ES-I3 (cell line): ENCODE data around the gene RRH.
"Not testable (repeated sequence)": the region's sequence is repeated elsewhere in the genome, so short reads cannot be mapped to it uniquely, and the experiment has no call there.

Experiments used
- H3K36me3 ChIP-seq: 2 replicates; pipeline ENCODE4 v1.6.1; 2013; ENCODE audit warnings: mild to moderate bottlenecking, low read length, control low read depth, moderate library complexity; ENCODE audit not compliant: insufficient read depth
- H3K4me1 ChIP-seq: 2 replicates; pipeline ENCODE4 v1.6.1; 2013; ENCODE audit warnings: mild to moderate bottlenecking, control low read depth, low read length; ENCODE audit not compliant: insufficient read depth
- H3K9ac ChIP-seq: 2 replicates; pipeline ENCODE4 v1.6.1; 2013; ENCODE audit warnings: low read depth, mild to moderate bottlenecking, low read length, moderate library complexity
- H3K9me3 ChIP-seq: 2 replicates; pipeline ENCODE4 v1.6.1; 2013; ENCODE audit warnings: mild to moderate bottlenecking, low read length, moderate library complexity; ENCODE audit not compliant: control insufficient read depth, insufficient read depth

Gene RRH

DNA sequence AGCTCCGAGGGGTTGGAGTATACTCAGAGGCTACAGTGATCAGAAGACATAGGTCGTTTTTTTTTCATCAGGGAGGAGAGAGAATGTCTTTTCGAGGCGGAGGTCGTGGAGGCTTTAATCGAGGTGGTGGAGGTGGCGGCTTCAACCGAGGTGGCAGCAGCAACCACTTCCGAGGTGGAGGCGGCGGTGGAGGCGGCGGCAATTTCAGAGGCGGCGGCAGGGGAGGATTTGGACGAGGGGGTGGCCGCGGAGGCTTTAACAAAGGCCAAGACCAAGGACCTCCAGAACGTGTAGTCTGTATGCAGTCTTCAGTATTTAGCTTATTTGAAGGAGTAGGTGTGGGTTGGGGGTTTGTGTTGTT is 11.7 kb upstream of the RRH start:
- H3K9me3 ChIP-seq = no peaks in the 10 kb centered on the region
- no peaks in the 10 kb centered on the region for H3K36me3 ChIP-seq
- peaks cover 5% of the 10 kb centered on the region; the same call in 1 of the 2 replicates for H3K4me1 ChIP-seq

GRCh38 chr4:109816894-109817293 is 10.9 kb upstream of the RRH start:
- no peaks in the 10 kb centered on the region for H3K9me3 ChIP-seq
- H3K36me3 ChIP-seq = no peaks in the 10 kb centered on the region
- peak overlapping the region; percentile 93 for H3K9ac ChIP-seq
- peaks cover 5% of the 10 kb centered on the region; the same call in 1 of the 2 replicates for H3K4me1 ChIP-seq

More for the DNA sequence above, 11.7 kb upstream of the RRH start:
- H3K9ac ChIP-seq = peak overlapping the region; percentile 93

DNA sequence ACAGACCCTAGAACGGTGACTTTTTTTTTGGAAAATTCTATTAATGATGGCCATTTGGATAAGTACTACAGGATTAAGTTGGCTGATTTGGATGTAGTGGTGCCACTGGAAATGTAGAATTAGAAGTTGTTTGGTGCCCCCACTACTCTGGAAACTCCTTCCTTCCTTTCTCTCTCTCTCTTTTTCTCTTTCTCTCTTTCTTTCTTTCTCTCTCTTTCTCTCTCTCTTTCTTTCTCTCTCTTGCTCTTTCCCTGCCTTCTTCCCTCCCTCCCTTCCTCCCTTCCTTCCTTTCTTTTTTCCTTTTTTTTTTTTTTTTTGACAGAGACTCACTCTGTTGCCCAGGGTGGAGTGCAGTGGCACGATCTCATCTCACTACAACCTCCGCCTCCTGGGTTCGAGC is 9.5 kb upstream of the RRH start:
- Histone ChIP-seq H3K9ac (no peak overlapping the region), H3K9me3 (no peaks in the 10 kb centered on the region), H3K4me1 (peaks cover 5% of the 10 kb centered on the region; the same call in 1 of the 2 replicates), H3K36me3 (peaks cover 5% of the 10 kb centered on the region; the same call in 1 of the 2 replicates)

GRCh38 chr4:109820563-109820962 is 7.2 kb upstream of the RRH start:
- H3K9ac ChIP-seq = no peak overlapping the region
- peaks cover 5% of the 10 kb centered on the region; the same call in 1 of the 2 replicates for H3K4me1 ChIP-seq
- H3K36me3 ChIP-seq = peaks cover 5% of the 10 kb centered on the region; the same call in 1 of the 2 replicates
- H3K9me3 ChIP-seq = no peaks in the 10 kb centered on the region

- H3K9ac ChIP-seq = no peak overlapping the region
- H3K36me3 ChIP-seq = peaks cover 5% of the 10 kb centered on the region; the same call in 1 of the 2 replicates
- peaks cover 5% of the 10 kb centered on the region; the same call in 1 of the 2 replicates for H3K4me1 ChIP-seq
- no peaks in the 10 kb centered on the region for H3K9me3 ChIP-seq
Measured at GRCh38 chr4:109821185-109821584, 6.6 kb upstream of the RRH start.

GRCh38 chr4:109826719-109827118 is 1.1 kb upstream of the RRH start:
- no peak overlapping the region for H3K9ac ChIP-seq
- H3K4me1 ChIP-seq = no peaks in the 10 kb centered on the region
- no peaks in the 10 kb centered on the region for H3K9me3 ChIP-seq
- peaks cover 5% of the 10 kb centered on the region; the same call in 1 of the 2 replicates for H3K36me3 ChIP-seq

GRCh38 chr4:109833756-109834155 is 6.0 kb downstream of the RRH start:
- Histone ChIP-seq H3K9me3 (no peaks in the 10 kb centered on the region), H3K36me3 (no peaks in the 10 kb centered on the region), H3K9ac (no peak overlapping the region), H3K4me1 (no peaks in the 10 kb centered on the region)

GRCh38 chr4:109836985-109837384 is 9.2 kb downstream of the RRH start:
- Histone ChIP-seq H3K4me1 (no peaks in the 10 kb centered on the region), H3K36me3 (no peaks in the 10 kb centered on the region), H3K9me3 (no peaks in the 10 kb centered on the region)

DNA sequence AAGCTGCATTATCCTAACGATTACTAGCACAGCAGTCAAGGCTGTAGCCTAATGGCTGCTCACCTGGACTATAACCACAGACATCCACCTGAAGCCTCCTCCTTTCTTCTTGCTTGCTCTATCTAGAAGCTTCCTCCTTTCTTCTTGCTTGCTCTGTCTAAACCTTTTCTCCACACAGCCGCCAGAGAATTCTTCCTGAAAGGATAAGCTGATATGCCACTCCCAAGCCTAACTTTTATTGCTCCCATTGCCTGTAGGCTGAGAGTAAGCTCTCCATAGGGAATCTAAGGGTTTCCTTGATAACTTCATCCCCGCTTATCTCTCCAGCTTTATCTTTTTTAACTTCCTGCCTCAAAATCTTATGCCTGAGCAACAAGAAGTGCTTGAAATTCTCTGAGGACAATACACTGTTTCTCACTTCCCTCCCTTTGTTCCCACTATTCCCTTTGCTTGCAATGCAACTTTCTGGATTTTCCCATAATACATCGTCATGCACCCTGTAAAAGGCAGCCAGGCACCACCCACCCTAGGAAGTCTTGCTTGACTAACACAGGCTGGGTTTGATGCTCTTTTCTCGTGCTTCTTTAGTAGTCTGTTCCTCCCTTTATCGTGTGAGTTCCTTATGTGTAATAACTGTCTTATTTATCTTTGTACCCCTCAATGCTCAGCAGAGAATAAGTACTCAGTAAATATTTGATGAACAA is 18.8 kb downstream of the RRH start:
- no peaks in the 10 kb centered on the region for H3K9me3 ChIP-seq
- H3K9ac ChIP-seq = no peak overlapping the region
- H3K36me3 ChIP-seq = no peaks in the 10 kb centered on the region
- H3K4me1 ChIP-seq = no peaks in the 10 kb centered on the region

More at GRCh38 chr4:109836985-109837384, 9.2 kb downstream of the RRH start:
- no peak overlapping the region for H3K9ac ChIP-seq

DNA sequence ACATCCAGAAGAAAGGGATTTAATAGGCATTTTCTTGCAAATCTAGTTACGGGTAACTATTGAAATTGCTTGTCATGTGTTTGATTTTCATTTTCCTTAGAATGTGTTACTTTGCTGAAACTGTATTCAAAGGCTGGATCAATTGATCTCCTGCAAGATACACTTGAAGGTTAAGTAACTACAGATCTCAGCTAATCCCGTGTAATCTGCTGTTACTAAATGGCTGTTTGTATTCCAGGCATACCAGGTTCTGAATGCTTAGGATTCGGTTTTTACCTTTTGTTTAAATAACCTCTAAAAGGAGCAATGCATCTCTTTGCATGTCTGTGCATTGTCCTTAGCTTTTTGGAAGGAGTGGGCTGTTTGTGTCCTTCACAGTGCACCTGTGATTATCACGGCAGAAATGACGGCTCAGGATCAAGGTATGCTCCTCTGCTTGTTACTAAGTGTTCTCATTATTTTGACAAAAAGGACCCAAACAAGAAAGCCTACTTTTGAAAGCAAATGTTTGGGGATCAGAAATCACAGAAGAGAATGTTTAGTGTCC is 20.2 kb downstream of the RRH start, which contains the start of gene LRIT3:
Gene LRIT3 (plus strand): TSS at position 212 of the 547 bp plus-strand sequence. CDS start 95 bp downstream, at position 307.
- no peaks in the 10 kb centered on the region for H3K36me3 ChIP-seq
- no peaks in the 10 kb centered on the region for H3K4me1 ChIP-seq
- H3K9ac ChIP-seq = no peak within 1 kb of the TSS
- H3K9me3 ChIP-seq = no peaks in the 10 kb centered on the region

GRCh38 chr4:109848501-109848900 is 20.7 kb downstream of the RRH start:
- H3K36me3 ChIP-seq = no peaks in the 10 kb centered on the region
- H3K9me3 ChIP-seq = no peaks in the 10 kb centered on the region
- no peak overlapping the region for H3K9ac ChIP-seq
- H3K4me1 ChIP-seq = no peaks in the 10 kb centered on the region

GRCh38 chr4:109850601-109851000 is 22.8 kb downstream of the RRH start:
- Histone ChIP-seq H3K4me1 (no peaks in the 10 kb centered on the region), H3K9ac (no peak overlapping the region), H3K9me3 (no peaks in the 10 kb centered on the region), H3K36me3 (no peaks in the 10 kb centered on the region)

DNA sequence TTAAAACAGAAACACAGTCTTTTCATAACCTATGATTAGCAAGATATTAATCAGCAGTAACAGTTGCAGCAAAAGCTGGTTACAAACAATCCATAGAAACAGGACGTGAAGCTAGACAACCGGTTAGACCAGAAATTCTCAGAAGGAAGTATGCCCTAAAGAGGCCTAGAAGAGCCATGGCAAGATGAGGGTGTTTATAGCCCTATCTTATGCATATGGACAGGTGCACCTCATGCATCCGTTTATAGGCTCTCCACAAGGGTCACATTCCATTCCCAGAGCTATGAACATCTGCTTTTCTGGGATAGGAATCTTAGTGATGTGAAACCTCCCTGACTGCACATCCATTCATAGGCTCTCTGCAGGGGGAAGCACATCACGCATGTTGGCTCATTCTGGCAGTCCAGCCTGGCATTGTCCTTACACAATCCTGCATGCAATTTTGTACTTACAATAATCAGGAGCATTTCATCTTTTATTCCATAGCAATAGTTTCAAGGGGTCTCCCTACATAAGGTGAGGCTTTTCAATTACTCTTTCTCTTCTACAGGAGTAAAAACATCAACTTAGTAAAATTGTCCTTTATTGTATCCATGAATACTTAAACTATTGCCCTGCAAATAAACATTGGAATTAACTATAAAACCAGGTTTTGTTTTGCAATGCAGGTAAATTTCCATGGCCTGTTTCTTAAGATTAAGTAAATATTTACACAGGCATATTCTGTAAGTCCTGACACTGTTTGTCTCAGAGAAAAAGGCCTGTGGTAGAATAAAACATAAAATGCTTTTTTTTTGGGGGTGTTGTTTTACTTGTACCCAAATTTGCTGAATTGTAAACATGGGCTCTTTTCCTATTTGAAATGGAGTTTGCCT is 31.9 kb downstream of the RRH start:
- not testable (repeated sequence) for H3K9ac ChIP-seq, H3K36me3 ChIP-seq, H3K9me3 ChIP-seq

GRCh38 chr4:109861271-109861670 is 33.5 kb downstream of the RRH start:
- no peaks in the 10 kb centered on the region for H3K4me1 ChIP-seq

More for the DNA sequence above, 31.9 kb downstream of the RRH start:
- H3K4me1 ChIP-seq = not testable (repeated sequence)

More at GRCh38 chr4:109861271-109861670, 33.5 kb downstream of the RRH start:
- Histone ChIP-seq H3K9me3 (no peaks in the 10 kb centered on the region), H3K9ac (no peak overlapping the region), H3K36me3 (no peaks in the 10 kb centered on the region)
